Body of pancreas (tissue), 4 donors: ENCODE data around the gene FBLN5.

ENCODE experiments used
- POLR2A ChIP-seq, 3 donors: fragments of 450-650 bp; IDR thresholded peaks; one replicate each; pipeline ENCODE4 v1.6.1; 2016; ENCODE audit warnings: antibody characterized with exemption in 3 of 3, mild to moderate bottlenecking in 2 of 3
- TF ChIP-seq, protein P1 (sequence below), 7 experiments: fragments of 450-650 bp in 4 of 7; fragments of 200-600 bp in 3 of 7; sonication (generic) in 3 of 7; IDR thresholded peaks; one replicate each; pipeline ENCODE4 v1.5.1; 2016 to 2019; ENCODE audit warnings: antibody characterized with exemption in 7 of 7

DNA sequence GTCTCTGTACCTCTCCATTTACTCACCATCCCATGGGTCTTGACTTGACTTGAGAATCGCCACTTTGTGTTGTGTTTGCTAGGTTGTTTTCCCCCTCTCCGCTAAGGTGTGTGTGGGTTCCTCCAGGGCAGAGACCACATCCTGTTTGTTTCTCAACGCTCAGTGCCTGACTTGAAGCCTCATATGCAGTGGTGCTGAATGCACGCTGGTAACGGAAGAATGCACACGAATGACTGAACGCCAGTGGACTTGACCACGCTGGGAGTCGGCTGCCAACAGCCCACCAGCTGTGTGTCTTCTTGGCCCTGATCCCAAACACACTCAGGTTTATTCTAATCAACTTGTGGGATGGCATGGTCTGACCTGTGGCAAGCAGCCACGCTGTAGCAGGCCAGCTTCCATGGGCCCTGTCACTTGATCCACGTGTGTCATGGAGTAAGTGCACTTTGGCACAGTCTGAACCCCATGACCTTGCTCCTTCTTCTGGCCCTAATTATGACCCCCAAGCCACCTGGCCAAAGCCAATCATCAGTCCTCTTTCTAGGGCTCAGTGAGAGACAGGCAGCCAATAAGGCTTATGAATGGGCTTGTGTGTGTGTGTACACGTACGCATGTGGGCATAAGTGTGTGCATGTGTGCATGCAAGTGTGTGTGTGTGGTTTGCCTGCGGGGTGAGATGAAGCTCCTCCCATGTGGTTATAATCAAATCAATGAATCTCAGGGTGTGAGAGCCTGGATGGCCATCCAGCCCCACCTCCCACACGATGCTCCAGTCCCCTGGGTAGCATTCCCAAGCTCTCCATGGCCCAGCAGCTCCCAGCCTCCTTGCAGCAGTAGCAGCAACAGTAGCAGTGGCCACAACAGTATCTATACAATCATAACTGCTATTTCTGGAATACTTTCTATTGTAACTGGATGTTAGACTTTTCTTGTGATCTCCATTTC is 73.8 kb downstream of the FBLN5 start:
- TF ChIP-seq, protein P1, sequence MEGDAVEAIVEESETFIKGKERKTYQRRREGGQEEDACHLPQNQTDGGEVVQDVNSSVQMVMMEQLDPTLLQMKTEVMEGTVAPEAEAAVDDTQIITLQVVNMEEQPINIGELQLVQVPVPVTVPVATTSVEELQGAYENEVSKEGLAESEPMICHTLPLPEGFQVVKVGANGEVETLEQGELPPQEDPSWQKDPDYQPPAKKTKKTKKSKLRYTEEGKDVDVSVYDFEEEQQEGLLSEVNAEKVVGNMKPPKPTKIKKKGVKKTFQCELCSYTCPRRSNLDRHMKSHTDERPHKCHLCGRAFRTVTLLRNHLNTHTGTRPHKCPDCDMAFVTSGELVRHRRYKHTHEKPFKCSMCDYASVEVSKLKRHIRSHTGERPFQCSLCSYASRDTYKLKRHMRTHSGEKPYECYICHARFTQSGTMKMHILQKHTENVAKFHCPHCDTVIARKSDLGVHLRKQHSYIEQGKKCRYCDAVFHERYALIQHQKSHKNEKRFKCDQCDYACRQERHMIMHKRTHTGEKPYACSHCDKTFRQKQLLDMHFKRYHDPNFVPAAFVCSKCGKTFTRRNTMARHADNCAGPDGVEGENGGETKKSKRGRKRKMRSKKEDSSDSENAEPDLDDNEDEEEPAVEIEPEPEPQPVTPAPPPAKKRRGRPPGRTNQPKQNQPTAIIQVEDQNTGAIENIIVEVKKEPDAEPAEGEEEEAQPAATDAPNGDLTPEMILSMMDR (IDR thresholded peaks at IDR 0.05) = no peak
- peak in 1 of 3 donors; percentile 3 for TF ChIP-seq POLR2A (IDR thresholded peaks at IDR 0.05)
